ENCODE measurements around the gene MATN1. TPM values are rescaled to one million over a fixed set of nuclear protein-coding genes. Genes with fewer than 3 reads are reported as not detected.

The MATN1 gene
- total RNA-seq, 1 donor, result 1.6 TPM

GRCh38 chr1:30732277-30732996 is 9.1 kb upstream of the MATN1 start:
- peaks cover 29% of the 10 kb centered on the region for H3K4me1 ChIP-seq (ENCODE audit: insufficient read depth, low read length)
- H3K9me3 ChIP-seq (ENCODE audit: low read depth, low read length), result no peaks in the 10 kb centered on the region
- no peak overlapping the region for H3K4me3 ChIP-seq (ENCODE audit: low read length)
- no peaks in the 10 kb centered on the region for H3K27me3 ChIP-seq (ENCODE audit: insufficient read depth, low read length)

GRCh38 chr1:30731806-30732276 is 8.5 kb upstream of the MATN1 start:
- H3K4me3 ChIP-seq (ENCODE audit: low read length), result no peak overlapping the region
- no peaks in the 10 kb centered on the region for H3K9me3 ChIP-seq (ENCODE audit: low read depth, low read length)
- no peaks in the 10 kb centered on the region for H3K27me3 ChIP-seq (ENCODE audit: insufficient read depth, low read length)
- H3K4me1 ChIP-seq (ENCODE audit: insufficient read depth, low read length), result peaks cover 29% of the 10 kb centered on the region

GRCh38 chr1:30731109-30731805 is 7.9 kb upstream of the MATN1 start:
- H3K4me3 ChIP-seq (ENCODE audit: low read length), result no peak overlapping the region
- no peaks in the 10 kb centered on the region for H3K27me3 ChIP-seq (ENCODE audit: insufficient read depth, low read length)
- peaks cover 29% of the 10 kb centered on the region for H3K4me1 ChIP-seq (ENCODE audit: insufficient read depth, low read length)
- H3K9me3 ChIP-seq (ENCODE audit: low read depth, low read length), result no peaks in the 10 kb centered on the region

- H3K4me3 ChIP-seq (ENCODE audit: low read length), result no peak overlapping the region
- no peaks in the 10 kb centered on the region for H3K27me3 ChIP-seq (ENCODE audit: insufficient read depth, low read length)
- peaks cover 29% of the 10 kb centered on the region for H3K4me1 ChIP-seq (ENCODE audit: insufficient read depth, low read length)
- no peaks in the 10 kb centered on the region for H3K9me3 ChIP-seq (ENCODE audit: low read depth, low read length)
Observed at GRCh38 chr1:30730346-30731108, 7.1 kb upstream of the MATN1 start.

GRCh38 chr1:30729901-30730300 is 6.5 kb upstream of the MATN1 start:
- no peaks in the 10 kb centered on the region for H3K27me3 ChIP-seq (ENCODE audit: insufficient read depth, low read length)
- no peaks in the 10 kb centered on the region for H3K9me3 ChIP-seq (ENCODE audit: low read depth, low read length)
- H3K4me1 ChIP-seq (ENCODE audit: insufficient read depth, low read length), result peaks cover 29% of the 10 kb centered on the region
- H3K4me3 ChIP-seq (ENCODE audit: low read length), result no peak overlapping the region

GRCh38 chr1:30728832-30729638 is 5.7 kb upstream of the MATN1 start:
- H3K4me3 ChIP-seq (ENCODE audit: low read length), result no peak overlapping the region
- no peaks in the 10 kb centered on the region for H3K27me3 ChIP-seq (ENCODE audit: insufficient read depth, low read length)
- peaks cover 31% of the 10 kb centered on the region for H3K4me1 ChIP-seq (ENCODE audit: insufficient read depth, low read length)
- H3K9me3 ChIP-seq (ENCODE audit: low read depth, low read length), result no peaks in the 10 kb centered on the region

GRCh38 chr1:30728340-30728739 is 5.0 kb upstream of the MATN1 start:
- no peak overlapping the region for H3K4me3 ChIP-seq (ENCODE audit: low read length)
- H3K9me3 ChIP-seq (ENCODE audit: low read depth, low read length), result no peaks in the 10 kb centered on the region
- no peaks in the 10 kb centered on the region for H3K27me3 ChIP-seq (ENCODE audit: insufficient read depth, low read length)
- peaks cover 38% of the 10 kb centered on the region for H3K4me1 ChIP-seq (ENCODE audit: insufficient read depth, low read length)

- no peaks in the 10 kb centered on the region for H3K27me3 ChIP-seq (ENCODE audit: insufficient read depth, low read length)
- peaks cover 38% of the 10 kb centered on the region for H3K4me1 ChIP-seq (ENCODE audit: insufficient read depth, low read length)
Observed at GRCh38 chr1:30727824-30728223, 4.4 kb upstream of the MATN1 start.

GRCh38 chr1:30726773-30727684 is 3.6 kb upstream of the MATN1 start:
- peaks cover 38% of the 10 kb centered on the region for H3K4me1 ChIP-seq (ENCODE audit: insufficient read depth, low read length)
- no peaks in the 10 kb centered on the region for H3K27me3 ChIP-seq (ENCODE audit: insufficient read depth, low read length)
- no peak overlapping the region for H3K4me3 ChIP-seq (ENCODE audit: low read length)
- no peaks in the 10 kb centered on the region for H3K9me3 ChIP-seq (ENCODE audit: low read depth, low read length)

More at GRCh38 chr1:30727824-30728223, 4.4 kb upstream of the MATN1 start:
- Histone ChIP-seq H3K4me3 (ENCODE audit: low read length) (no peak overlapping the region), H3K9me3 (ENCODE audit: low read depth, low read length) (no peaks in the 10 kb centered on the region)

GRCh38 chr1:30726236-30726635 is 2.9 kb upstream of the MATN1 start:
- Histone ChIP-seq H3K4me1 (ENCODE audit: insufficient read depth, low read length) (peaks cover 31% of the 10 kb centered on the region), H3K9me3 (ENCODE audit: low read depth, low read length) (no peaks in the 10 kb centered on the region), H3K27me3 (ENCODE audit: insufficient read depth, low read length) (no peaks in the 10 kb centered on the region), H3K4me3 (ENCODE audit: low read length) (no peak overlapping the region)

- H3K27me3 ChIP-seq (ENCODE audit: insufficient read depth, low read length), result no peaks in the 10 kb centered on the region
- peaks cover 27% of the 10 kb centered on the region for H3K4me1 ChIP-seq (ENCODE audit: insufficient read depth, low read length)
- no peak overlapping the region for H3K4me3 ChIP-seq (ENCODE audit: low read length)
- H3K9me3 ChIP-seq (ENCODE audit: low read depth, low read length), result no peaks in the 10 kb centered on the region
Observed at GRCh38 chr1:30725450-30726095, 2.2 kb upstream of the MATN1 start.

- Histone ChIP-seq H3K4me3 (ENCODE audit: low read length) (no peak overlapping the region), H3K9me3 (ENCODE audit: low read depth, low read length) (no peaks in the 10 kb centered on the region), H3K4me1 (ENCODE audit: insufficient read depth, low read length) (peaks cover 26% of the 10 kb centered on the region), H3K27me3 (ENCODE audit: insufficient read depth, low read length) (no peaks in the 10 kb centered on the region)
Observed at GRCh38 chr1:30724655-30725421, 1.5 kb upstream of the MATN1 start.

- Histone ChIP-seq H3K4me3 (ENCODE audit: low read length) (no peak overlapping the region), H3K9me3 (ENCODE audit: low read depth, low read length) (no peaks in the 10 kb centered on the region), H3K4me1 (ENCODE audit: insufficient read depth, low read length) (peaks cover 26% of the 10 kb centered on the region), H3K27me3 (ENCODE audit: insufficient read depth, low read length) (no peaks in the 10 kb centered on the region)
Observed at GRCh38 chr1:30724175-30724574, 790 bp upstream of the MATN1 start.

All from mononuclear cell (primary cell).